Suprapubic skin (tissue), 4 donors: ENCODE results near the gene MS4A12.

Experiments used
- CTCF ChIP-seq, 2 donors: fragments of 200-600 bp in 1 of 2; fragments of 450-650 bp in 1 of 2; sonication (generic) in 1 of 2; IDR thresholded peaks; one replicate each; pipeline ENCODE4 v1.5.1; 2016 to 2019; ENCODE audit warnings: antibody characterized with exemption in 2 of 2, mild to moderate bottlenecking in 1 of 2, moderate library complexity in 1 of 2
- EP300 ChIP-seq: sonication (generic); formaldehyde crosslinking; IDR thresholded peaks from one replicate; pipeline ENCODE4 v1.6.1; 2017; ENCODE audit warnings: antibody characterized with exemption
- POLR2AphosphoS5 ChIP-seq, 3 donors: sonication (generic); formaldehyde crosslinking; IDR thresholded peaks; one replicate each; pipeline ENCODE4 v1.6.1; 2017; ENCODE audit warnings: antibody characterized with exemption in 3 of 3

- no peak for TF ChIP-seq CTCF (IDR thresholded peaks at IDR 0.05)
- TF ChIP-seq POLR2AphosphoS5 (IDR thresholded peaks at IDR 0.05), result no peak
- TF ChIP-seq EP300, result no peak
Measured at GRCh38 chr11:60498399-60498798, 5.8 kb downstream of the MS4A12 start.
